Stomach (tissue), 9 donors: ENCODE results near the gene SH2D3C. TPM values are rescaled to one million over a fixed set of nuclear protein-coding genes. Genes with fewer than 3 reads are reported as not detected.

Experiments used
- DNase-seq, 2 donors: peaks; one replicate each; pipeline versions ENCODE4 v3.0.0 to v3.0.0-alpha.2; 2013 to 2019
- H3K27ac ChIP-seq, 5 donors: fragments of 200-600 bp in 4 of 5; sonication (generic) in 4 of 5; one replicate each; pipeline ENCODE4 v1.5.1; 2013 to 2019; ENCODE audit warnings: mild to moderate bottlenecking in 1 of 5, moderate library complexity in 1 of 5
- H3K27me3 ChIP-seq, 3 donors: fragments of 200-600 bp; sonication (generic); one replicate each; pipeline ENCODE4 v1.5.1; 2017 to 2019; ENCODE audit warnings: mixed run types in 1 of 3
- H3K36me3 ChIP-seq, 4 donors: fragments of 200-600 bp; sonication (generic); 1 replicate in 3 of 4; 2 replicates in 1 of 4; pipeline ENCODE4 v1.5.1; 2016 to 2019
- H3K4me1 ChIP-seq, 4 donors: fragments of 200-600 bp; sonication (generic); one replicate each; pipeline ENCODE4 v1.5.1; 2016 to 2019
- H3K4me3 ChIP-seq, 4 donors: fragments of 200-600 bp; sonication (generic) in 3 of 4; one replicate each; pipeline ENCODE4 v1.5.1; 2016 to 2019; ENCODE audit warnings: mild to moderate bottlenecking in 1 of 4
- H3K9me3 ChIP-seq, 4 donors: fragments of 200-600 bp; sonication (generic); one replicate each; pipeline ENCODE4 v1.5.1; 2016 to 2019
- EP300 ChIP-seq: sonication (generic); formaldehyde crosslinking; IDR thresholded peaks from one replicate; pipeline ENCODE4 v1.6.1; 2017; ENCODE audit warnings: antibody characterized with exemption
- POLR2A ChIP-seq, 4 donors: fragments of 450-650 bp; IDR thresholded peaks; one replicate each; pipeline ENCODE4 v1.6.1; 2016; ENCODE audit warnings: antibody characterized with exemption in 4 of 4, control low read depth in 2 of 4, mild to moderate bottlenecking in 1 of 4, moderate library complexity in 1 of 4
- POLR2AphosphoS5 ChIP-seq, 3 donors: sonication (generic); formaldehyde crosslinking; IDR thresholded peaks; one replicate each; pipeline ENCODE4 v1.6.1; 2016; ENCODE audit warnings: antibody characterized with exemption in 3 of 3
- WGBS, 5 donors: extraction: QIAGEN DNeasy Blood & Tissue Kit in 3 of 5; methylation state at CpG; one replicate each; pipeline versions ENCODE4 v1.1.5 to v1.1.7; 2013 to 2018; 5-methylcytosine and 5-hydroxymethylcytosine counted together
- intact Hi-C: fragments of 100-400 bp; cut with DNase I; formaldehyde crosslinking; loops from one replicate; pipeline ENCODE4 v1.15.1; 2023; ENCODE audit warnings: low total_unique reads
- polyA plus RNA-seq, 3 donors: library from polyadenylated mRNA; stranded (reverse); fragments of 200-250 nt; gene quantifications; one replicate each; pipeline ENCODE4 v1.2.3, GENCODE V29; 2013
- total RNA-seq, 5 donors: library from RNA; depleted of rRNA; stranded (reverse); fragments of >200 nt; gene quantifications; one replicate each; pipeline versions ENCODE4 v1.1.0 to v1.2.3, GENCODE V29; 2014 to 2016
- TF ChIP-seq, protein P1 (sequence below), 7 experiments: fragments of 450-650 bp in 4 of 7; fragments of 200-600 bp in 3 of 7; sonication (generic) in 3 of 7; IDR thresholded peaks; one replicate each; pipeline ENCODE4 v1.5.1; 2016 to 2019; ENCODE audit warnings: antibody characterized with exemption in 7 of 7, control low read depth in 2 of 7, mild to moderate bottlenecking in 1 of 7
- donor health status: healthy with polysubstance abuse.
- donor health status: Bipolar disorder and iron deficiency.
- donor health status: healthy.

The SH2D3C gene
- total and polyA plus RNA-seq, 8 donors = 1.8 to 38.1 (median 4.5) TPM; not detected in 2

DNA sequence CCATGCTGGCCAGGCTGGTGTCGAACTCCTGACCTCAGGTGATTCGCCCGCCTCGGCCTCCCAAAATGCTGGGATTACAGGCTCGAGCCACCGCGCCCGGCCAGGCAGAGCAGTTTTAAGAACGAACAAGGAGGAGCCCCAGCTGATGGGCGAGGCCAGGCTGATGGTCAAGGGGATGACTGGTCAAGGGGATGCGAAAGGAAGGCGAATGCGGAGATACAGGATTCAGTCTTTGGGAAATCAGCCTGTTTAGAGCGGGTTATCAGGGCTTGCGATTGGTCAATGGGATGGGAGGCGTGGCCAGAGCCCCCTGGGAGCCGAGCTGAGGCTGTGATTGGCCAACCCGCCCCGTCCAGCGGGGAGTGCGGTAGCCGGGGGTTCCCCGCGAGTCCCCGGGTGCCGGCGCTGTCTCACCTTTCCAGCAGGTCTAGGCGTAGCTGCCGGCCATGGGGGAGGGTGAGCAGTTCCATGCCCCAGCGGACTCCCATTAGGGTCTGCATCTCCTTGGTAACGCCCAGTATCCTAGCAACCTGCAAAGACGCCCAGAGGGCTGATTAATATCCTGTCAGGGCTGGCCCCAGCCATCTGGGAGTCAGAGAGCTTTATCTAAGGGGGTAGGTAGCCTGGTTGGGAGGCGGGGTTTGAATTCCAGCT lies 35.9 kb downstream of the SH2D3C start:
- intact Hi-C loops = no loop called here
- peak overlapping the region in 4 of 5 donors; percentile 5 to 46 (median 36) for H3K27ac ChIP-seq
- DNase-seq = peak; percentile 32 to 89
- peaks cover 6 to 62% (median 40%) of the 10 kb centered on the region in 4 donors for H3K36me3 ChIP-seq
- TF ChIP-seq EP300 = no peak
- TF ChIP-seq POLR2AphosphoS5 (IDR thresholded peaks at IDR 0.05) = no peak
- TF ChIP-seq, protein P1, sequence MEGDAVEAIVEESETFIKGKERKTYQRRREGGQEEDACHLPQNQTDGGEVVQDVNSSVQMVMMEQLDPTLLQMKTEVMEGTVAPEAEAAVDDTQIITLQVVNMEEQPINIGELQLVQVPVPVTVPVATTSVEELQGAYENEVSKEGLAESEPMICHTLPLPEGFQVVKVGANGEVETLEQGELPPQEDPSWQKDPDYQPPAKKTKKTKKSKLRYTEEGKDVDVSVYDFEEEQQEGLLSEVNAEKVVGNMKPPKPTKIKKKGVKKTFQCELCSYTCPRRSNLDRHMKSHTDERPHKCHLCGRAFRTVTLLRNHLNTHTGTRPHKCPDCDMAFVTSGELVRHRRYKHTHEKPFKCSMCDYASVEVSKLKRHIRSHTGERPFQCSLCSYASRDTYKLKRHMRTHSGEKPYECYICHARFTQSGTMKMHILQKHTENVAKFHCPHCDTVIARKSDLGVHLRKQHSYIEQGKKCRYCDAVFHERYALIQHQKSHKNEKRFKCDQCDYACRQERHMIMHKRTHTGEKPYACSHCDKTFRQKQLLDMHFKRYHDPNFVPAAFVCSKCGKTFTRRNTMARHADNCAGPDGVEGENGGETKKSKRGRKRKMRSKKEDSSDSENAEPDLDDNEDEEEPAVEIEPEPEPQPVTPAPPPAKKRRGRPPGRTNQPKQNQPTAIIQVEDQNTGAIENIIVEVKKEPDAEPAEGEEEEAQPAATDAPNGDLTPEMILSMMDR (IDR thresholded peaks at IDR 0.05) = no peak
- TF ChIP-seq POLR2A (IDR thresholded peaks at IDR 0.05) = no peak
- no peaks in the 10 kb centered on the region for H3K9me3 ChIP-seq
- H3K4me3 ChIP-seq = peak overlapping the region in 3 of 4 donors; percentile 16 to 24 (median 17)
- peaks cover 0 to 29% (median 11%) of the 10 kb centered on the region in 3 donors for H3K27me3 ChIP-seq
- 26 to 59% (median 37%) methylated on average over 26 to 33 of the region's 33 CpGs for WGBS, 5 donors
- H3K4me1 ChIP-seq = peaks cover 11 to 31% (median 20%) of the 10 kb centered on the region in 4 donors

DNA sequence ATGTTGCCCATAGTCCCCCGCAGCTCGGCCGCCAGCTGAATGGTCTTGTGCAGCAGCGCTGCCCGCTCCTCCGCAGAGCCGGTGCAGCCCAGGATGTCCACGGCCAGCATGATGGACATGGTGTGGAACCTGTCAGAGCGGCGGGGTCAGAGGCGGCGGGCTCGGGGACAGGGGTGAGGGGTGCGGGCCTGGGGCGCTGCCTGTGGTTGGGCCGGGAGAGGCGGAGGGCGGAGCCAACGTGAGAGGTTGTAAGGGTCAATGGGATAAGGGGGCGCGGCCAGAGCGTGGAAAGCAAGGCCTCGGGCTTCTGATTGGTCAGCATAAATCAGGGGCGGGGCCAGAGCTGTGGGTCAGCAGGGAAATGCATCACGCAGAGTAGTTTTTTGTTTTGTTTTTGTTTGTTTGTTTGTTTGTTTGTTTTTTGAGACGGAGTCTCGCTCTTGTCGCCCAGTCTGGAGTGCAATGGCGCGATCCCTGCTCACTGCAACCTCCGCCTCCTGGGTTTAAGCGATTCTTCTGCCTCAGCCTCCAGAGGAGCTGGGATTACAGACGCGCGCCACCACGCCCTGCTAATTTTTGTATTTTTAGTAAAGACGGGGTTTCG lies 36.5 kb downstream of the SH2D3C start:
- H3K9me3 ChIP-seq = no peaks in the 10 kb centered on the region
- intact Hi-C loops = no loop called here
- 25 to 57% (median 31%) methylated on average over 25 to 38 of the region's 38 CpGs for WGBS, 5 donors
- peaks cover 0 to 24% (median 11%) of the 10 kb centered on the region in 3 donors for H3K27me3 ChIP-seq
- H3K36me3 ChIP-seq = peaks cover 6 to 56% (median 38%) of the 10 kb centered on the region in 4 donors
- DNase-seq = peak; percentile 62 to 82
- TF ChIP-seq EP300 (no peak), POLR2AphosphoS5 (IDR thresholded peaks at IDR 0.05) (no peak), POLR2A (IDR thresholded peaks at IDR 0.05) (no peak)
- TF ChIP-seq, protein P1 (IDR thresholded peaks at IDR 0.05) = no peak
- H3K27ac ChIP-seq = peak overlapping the region in 3 of 5 donors; percentile 20 to 46 (median 34)
- peaks cover 11 to 31% (median 20%) of the 10 kb centered on the region in 4 donors for H3K4me1 ChIP-seq
- peak overlapping the region in 3 of 4 donors; percentile 16 to 24 (median 17) for H3K4me3 ChIP-seq

DNA sequence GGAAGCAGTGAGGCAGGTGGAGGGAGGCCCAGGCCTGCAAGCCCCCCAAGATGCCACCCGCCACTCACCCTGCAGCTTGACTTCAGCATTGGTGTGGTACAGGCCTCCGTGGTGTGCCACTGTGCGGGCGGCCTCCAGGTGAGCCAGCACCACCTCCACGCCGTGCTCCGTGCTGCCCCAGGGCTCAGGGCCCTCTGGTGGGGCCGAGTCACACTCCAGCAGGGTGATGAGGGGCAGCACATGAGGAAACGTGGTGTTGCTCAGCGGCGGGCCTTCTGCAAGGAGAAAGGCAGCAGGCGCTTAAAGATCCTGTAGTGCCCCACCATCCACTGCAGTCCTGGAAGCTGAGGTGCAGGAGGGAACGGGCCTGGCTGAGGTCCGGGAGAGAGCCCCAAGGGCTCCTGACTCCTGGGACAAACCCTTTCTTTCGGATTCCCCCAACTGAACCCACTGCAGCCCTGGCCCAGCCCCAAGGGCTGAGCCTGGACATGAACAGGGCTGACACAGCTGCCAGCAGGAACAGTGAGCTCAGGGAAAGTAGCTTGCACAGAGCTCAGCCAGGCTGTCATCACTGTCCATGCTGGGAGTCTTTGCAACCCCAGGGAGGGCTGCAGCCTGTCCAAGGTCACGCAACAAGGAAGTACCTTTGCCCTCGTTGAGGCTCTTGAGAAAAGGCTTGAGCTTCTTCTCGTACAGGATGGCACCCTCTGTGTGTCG lies 38.7 kb downstream of the SH2D3C start:
- no peak for TF ChIP-seq EP300
- no peak for TF ChIP-seq POLR2AphosphoS5 (IDR thresholded peaks at IDR 0.05)
- TF ChIP-seq, protein P1 (IDR thresholded peaks at IDR 0.05) = no peak
- no peak for TF ChIP-seq POLR2A (IDR thresholded peaks at IDR 0.05)
- Histone ChIP-seq H3K9me3 (no peaks in the 10 kb centered on the region), H3K4me1 (peaks cover 11 to 38% (median 28%) of the 10 kb centered on the region in 4 donors), H3K4me3 (no peak overlapping the region), H3K36me3 (peaks cover 6 to 45% (median 29%) of the 10 kb centered on the region in 4 donors), H3K27me3 (peaks cover 0 to 23% (median 11%) of the 10 kb centered on the region in 3 donors), H3K27ac (peak overlapping the region in 4 of 5 donors; percentile 28 to 66 (median 58))
- intact Hi-C loops = loop anchor here (5.0 kb wide), 1 partner anchor 43 kb away; no protein-coding TSS in a partner anchor
- no peak for DNase-seq
- 79 to 84% (median 84%) methylated on average over 12 to 19 of the region's 19 CpGs for WGBS, 5 donors

DNA sequence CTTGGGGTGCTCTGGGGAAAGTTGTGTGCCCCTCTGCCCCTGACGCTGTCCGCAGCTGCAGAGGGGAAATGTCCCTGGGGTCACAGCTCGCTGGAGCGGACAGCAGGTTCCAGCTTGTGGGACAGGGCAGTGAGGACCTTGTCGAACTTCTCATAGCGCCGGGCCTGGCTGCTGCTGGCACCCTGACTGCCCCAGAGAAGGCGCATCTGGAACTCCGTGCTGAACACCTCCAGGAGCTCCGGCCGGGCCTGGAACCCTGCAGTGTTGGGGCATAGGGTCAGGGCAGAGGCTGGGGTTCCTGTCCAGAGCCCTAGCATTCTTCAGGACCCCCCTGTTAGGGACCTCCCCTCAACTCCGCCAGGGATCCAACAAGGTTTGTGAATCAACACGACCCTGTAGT lies 39.8 kb downstream of the SH2D3C start:
- no peak overlapping the region for H3K4me3 ChIP-seq
- no peaks in the 10 kb centered on the region for H3K9me3 ChIP-seq
- peaks cover 0 to 21% (median 11%) of the 10 kb centered on the region in 3 donors for H3K27me3 ChIP-seq
- peaks cover 18 to 48% (median 37%) of the 10 kb centered on the region in 4 donors for H3K4me1 ChIP-seq
- H3K36me3 ChIP-seq = peaks cover 6 to 38% (median 26%) of the 10 kb centered on the region in 4 donors
- intact Hi-C loops = loop anchor here (5.0 kb wide), 1 partner anchor 44 kb away; no protein-coding TSS in a partner anchor
- 79 to 92% (median 89%) methylated on average over 5 to 13 of the region's 13 CpGs for WGBS, 5 donors
- H3K27ac ChIP-seq = no peak overlapping the region
- DNase-seq = no peak
- TF ChIP-seq EP300 (no peak), POLR2AphosphoS5 (IDR thresholded peaks at IDR 0.05) (no peak), POLR2A (IDR thresholded peaks at IDR 0.05) (no peak)
- TF ChIP-seq, protein P1 (IDR thresholded peaks at IDR 0.05) = no peak
